Spleen (tissue), 7 donors: ENCODE measurements around the gene NEK1.

Source experiments
- POLR2A ChIP-seq, 3 donors: fragments of 450-650 bp; IDR thresholded peaks; one replicate each; pipeline ENCODE4 v1.5.1; 2017; ENCODE audit warnings: antibody characterized with exemption in 3 of 3, mild to moderate bottlenecking in 1 of 3
- POLR2AphosphoS5 ChIP-seq, 3 donors: sonication (generic); formaldehyde crosslinking; IDR thresholded peaks; one replicate each; pipeline ENCODE4 v1.5.1; 2017; ENCODE audit warnings: antibody characterized with exemption in 3 of 3
- TF ChIP-seq, protein P1 (sequence below), 11 experiments: fragments of 200-600 bp in 7 of 11; fragments of 450-650 bp in 4 of 11; sonication (generic) in 4 of 11; IDR thresholded peaks in 8 of 11; conservative IDR thresholded peaks in 3 of 11; 1 replicate in 7 of 11; 2 replicates in 4 of 11; pipeline versions ENCODE4 v1.4.0 to v1.8.0; 2016 to 2021; ENCODE audit warnings: antibody characterized with exemption in 11 of 11, inconsistent platforms in 4 of 11, mild to moderate bottlenecking in 1 of 11
- donor health status: DM: no; HTN: no; CAD: no; lungs with moderate emphysema.
- donor health status: DM: no; HTN: no; CAD: no.
- donor health status: DM: no; HTN: no; CAD: no.

DNA sequence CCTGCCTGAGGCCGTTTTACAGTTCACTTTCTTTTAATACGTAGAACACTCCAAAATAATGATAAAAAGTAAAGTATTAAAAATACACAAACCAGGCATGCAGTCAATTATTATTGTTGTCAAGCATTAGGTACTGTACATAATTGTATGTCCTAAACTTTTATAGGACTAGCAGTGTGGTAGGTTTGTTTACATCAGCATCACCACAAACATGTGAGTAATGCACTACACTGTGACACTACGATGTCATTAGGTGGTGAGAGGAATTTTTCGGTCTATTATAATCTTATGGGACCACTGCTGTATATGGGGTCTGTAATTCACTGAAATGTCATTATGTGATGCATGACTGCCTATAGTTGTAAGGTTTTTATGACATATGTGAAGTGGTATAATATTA is 192.1 kb downstream of the NEK1 start:
- TF ChIP-seq, protein P1, sequence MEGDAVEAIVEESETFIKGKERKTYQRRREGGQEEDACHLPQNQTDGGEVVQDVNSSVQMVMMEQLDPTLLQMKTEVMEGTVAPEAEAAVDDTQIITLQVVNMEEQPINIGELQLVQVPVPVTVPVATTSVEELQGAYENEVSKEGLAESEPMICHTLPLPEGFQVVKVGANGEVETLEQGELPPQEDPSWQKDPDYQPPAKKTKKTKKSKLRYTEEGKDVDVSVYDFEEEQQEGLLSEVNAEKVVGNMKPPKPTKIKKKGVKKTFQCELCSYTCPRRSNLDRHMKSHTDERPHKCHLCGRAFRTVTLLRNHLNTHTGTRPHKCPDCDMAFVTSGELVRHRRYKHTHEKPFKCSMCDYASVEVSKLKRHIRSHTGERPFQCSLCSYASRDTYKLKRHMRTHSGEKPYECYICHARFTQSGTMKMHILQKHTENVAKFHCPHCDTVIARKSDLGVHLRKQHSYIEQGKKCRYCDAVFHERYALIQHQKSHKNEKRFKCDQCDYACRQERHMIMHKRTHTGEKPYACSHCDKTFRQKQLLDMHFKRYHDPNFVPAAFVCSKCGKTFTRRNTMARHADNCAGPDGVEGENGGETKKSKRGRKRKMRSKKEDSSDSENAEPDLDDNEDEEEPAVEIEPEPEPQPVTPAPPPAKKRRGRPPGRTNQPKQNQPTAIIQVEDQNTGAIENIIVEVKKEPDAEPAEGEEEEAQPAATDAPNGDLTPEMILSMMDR (IDR thresholded peaks at IDR 0.05 in 8 of 11, conservative IDR thresholded peaks at IDR 0.05 in 3 of 11), result no peak
- TF ChIP-seq POLR2A (IDR thresholded peaks at IDR 0.05) (no peak), POLR2AphosphoS5 (IDR thresholded peaks at IDR 0.05) (no peak)
